Liver (tissue), 9 donors: ENCODE measurements around the gene AP1M2. TPM values are rescaled to one million over a fixed set of nuclear protein-coding genes. Genes with fewer than 3 reads are reported as not detected.

Source experiments
- DNase-seq: peaks from one replicate; pipeline ENCODE4 v3.0.0-alpha.2; 2017; ENCODE audit warnings: low spot score
- H3K27ac ChIP-seq, 2 donors: one replicate each; pipeline ENCODE4 v1.7.0; 2013; ENCODE audit warnings: inconsistent platforms in 2 of 2, low read length in 2 of 2, control low read depth in 1 of 2, low read depth in 1 of 2, mild to moderate bottlenecking in 1 of 2
- H3K27me3 ChIP-seq, 4 donors: one replicate each; pipeline versions ENCODE4 v1.6.1 to v1.7.0; 2013; ENCODE audit warnings: low read length in 3 of 4, inconsistent platforms in 1 of 4, mild to moderate bottlenecking in 1 of 4, moderate library complexity in 1 of 4; ENCODE audit not compliant: control insufficient read depth in 4 of 4, insufficient read depth in 4 of 4
- H3K36me3 ChIP-seq, 4 donors: one replicate each; pipeline versions ENCODE4 v1.6.1 to v1.7.0; 2013; ENCODE audit warnings: low read length in 3 of 4, mild to moderate bottlenecking in 3 of 4, low read depth in 1 of 4, moderate library complexity in 1 of 4; ENCODE audit not compliant: control insufficient read depth in 4 of 4, insufficient read depth in 3 of 4
- H3K4me1 ChIP-seq, 4 donors: one replicate each; pipeline versions ENCODE4 v1.6.1 to v1.7.0; 2013; ENCODE audit warnings: low read length in 3 of 4, mild to moderate bottlenecking in 3 of 4, moderate library complexity in 1 of 4; ENCODE audit not compliant: control insufficient read depth in 4 of 4, insufficient read depth in 4 of 4
- H3K4me3 ChIP-seq, 3 donors: one replicate each; pipeline versions ENCODE4 v1.6.1 to v1.7.0; 2013; ENCODE audit warnings: low read length in 3 of 3, control low read depth in 1 of 3, low read depth in 1 of 3, mild to moderate bottlenecking in 1 of 3
- H3K9ac ChIP-seq, 2 donors: one replicate each; pipeline ENCODE4 v1.7.0; 2013; ENCODE audit warnings: low read length in 2 of 2, mild to moderate bottlenecking in 2 of 2, moderate library complexity in 2 of 2, control low read depth in 1 of 2, low read depth in 1 of 2
- H3K9me3 ChIP-seq, 4 donors: one replicate each; pipeline versions ENCODE4 v1.6.1 to v1.7.0; 2013; ENCODE audit warnings: low read length in 3 of 4; ENCODE audit not compliant: control insufficient read depth in 4 of 4
- ATF3 ChIP-seq: IDR thresholded peaks from 2 replicates; pipeline ENCODE4 v1.6.1; 2016; ENCODE audit warnings: antibody characterized with exemption
- CTCF ChIP-seq: fragments of 150-350 bp; IDR thresholded peaks from 2 replicates; pipeline ENCODE4 v1.5.1; 2017; ENCODE audit warnings: improper control_type of control experiment, low read depth, low read length; ENCODE audit not compliant: missing input control
- EGR1 ChIP-seq, 2 donors: IDR thresholded peaks; 2 replicates each; pipeline ENCODE4 v1.6.1; 2016 to 2018; ENCODE audit warnings: antibody characterized with exemption in 2 of 2, low read depth in 2 of 2
- FOXA1 ChIP-seq: IDR thresholded peaks from 2 replicates; pipeline ENCODE4 v1.6.1; 2016; ENCODE audit warnings: antibody characterized with exemption
- FOXA2 ChIP-seq: IDR thresholded peaks from 2 replicates; pipeline ENCODE4 v1.6.1; 2016; ENCODE audit warnings: antibody characterized with exemption
- GABPA ChIP-seq, 2 donors: IDR thresholded peaks in 1 of 2; conservative IDR thresholded peaks in 1 of 2; 2 replicates each; pipeline ENCODE4 v1.6.1; 2016; ENCODE audit warnings: antibody characterized with exemption in 2 of 2, mild to moderate bottlenecking in 1 of 2, moderate library complexity in 1 of 2
- HNF4A ChIP-seq, 2 donors: conservative IDR thresholded peaks; 2 replicates each; pipeline ENCODE4 v1.6.1; 2016; ENCODE audit warnings: antibody characterized with exemption in 2 of 2, mild to moderate bottlenecking in 2 of 2
- HNF4G ChIP-seq: IDR thresholded peaks from 2 replicates; pipeline ENCODE4 v1.6.1; 2016; ENCODE audit warnings: antibody characterized with exemption
- JUND ChIP-seq, 2 donors: IDR thresholded peaks; 2 replicates each; pipeline ENCODE4 v1.6.1; 2016; ENCODE audit warnings: antibody characterized with exemption in 2 of 2
- MAX ChIP-seq: IDR thresholded peaks from 2 replicates; pipeline ENCODE4 v1.6.1; 2016; ENCODE audit warnings: antibody characterized with exemption
- NR2F2 ChIP-seq: IDR thresholded peaks from 2 replicates; pipeline ENCODE4 v1.6.1; 2016; ENCODE audit warnings: antibody characterized with exemption
- RAD21 ChIP-seq, 2 donors: IDR thresholded peaks; 2 replicates each; pipeline ENCODE4 v1.6.1; 2016; ENCODE audit warnings: antibody characterized with exemption in 2 of 2, mild to moderate bottlenecking in 2 of 2
- REST ChIP-seq: IDR thresholded peaks from 2 replicates; pipeline ENCODE4 v1.6.1; 2016; ENCODE audit warnings: antibody characterized with exemption, mild to moderate bottlenecking
- RXRA ChIP-seq, 2 donors: IDR thresholded peaks; 2 replicates each; pipeline ENCODE4 v1.6.1; 2017 to 2018; ENCODE audit warnings: antibody characterized with exemption in 2 of 2, mild to moderate bottlenecking in 1 of 2
- SP1 ChIP-seq: IDR thresholded peaks from 2 replicates; pipeline ENCODE4 v1.6.1; 2018; ENCODE audit warnings: antibody characterized with exemption, mild to moderate bottlenecking
- TAF1 ChIP-seq: conservative IDR thresholded peaks from 2 replicates; pipeline ENCODE4 v1.6.1; 2016; ENCODE audit warnings: antibody characterized with exemption, mild to moderate bottlenecking
- YY1 ChIP-seq: IDR thresholded peaks from 2 replicates; pipeline ENCODE4 v1.6.1; 2016; ENCODE audit warnings: antibody characterized with exemption, mild to moderate bottlenecking
- whole genome bisulfite sequencing: extraction: QIAGEN DNeasy Blood & Tissue Kit; methylation state at CpG from one replicate; pipeline ENCODE4 v1.1.7; 2013; 5-methylcytosine and 5-hydroxymethylcytosine counted together
- polyA plus RNA-seq, 2 donors: library from polyadenylated mRNA; stranded (reverse) in 1 of 2; unstranded in 1 of 2; fragments of 200-250 nt in 1 of 2; fragments of >200 nt in 1 of 2; fragmentation: Nextera tagmentation in 1 of 2; extraction: Ambion mirVana in 1 of 2; gene quantifications; one replicate each; pipeline versions ENCODE4 v1.2.1 to v1.2.3, GENCODE V29; 2013 to 2015
- total RNA-seq, 2 donors: library from RNA; depleted of rRNA; stranded (reverse); fragments of >200 nt; gene quantifications; one replicate each; pipeline ENCODE4 v1.2.3, GENCODE V29; 2014
- TF ChIP-seq, protein P1 (sequence below): IDR thresholded peaks from 2 replicates; pipeline ENCODE4 v1.6.1; 2016; ENCODE audit warnings: antibody characterized with exemption
- donor health status: healthy.
- donor health status: healthy.
- donor health status: healthy.
- donor health status: healthy.
- donor health status: healthy.

AP1M2 gene
- total RNA-seq: 1 to 10 TPM in 1 of 2 donors, under 1 TPM in 1; 0.42 to 1.3 TPM
- polyA plus RNA-seq: under 1 TPM; 0.57 to 0.83 TPM

DNA sequence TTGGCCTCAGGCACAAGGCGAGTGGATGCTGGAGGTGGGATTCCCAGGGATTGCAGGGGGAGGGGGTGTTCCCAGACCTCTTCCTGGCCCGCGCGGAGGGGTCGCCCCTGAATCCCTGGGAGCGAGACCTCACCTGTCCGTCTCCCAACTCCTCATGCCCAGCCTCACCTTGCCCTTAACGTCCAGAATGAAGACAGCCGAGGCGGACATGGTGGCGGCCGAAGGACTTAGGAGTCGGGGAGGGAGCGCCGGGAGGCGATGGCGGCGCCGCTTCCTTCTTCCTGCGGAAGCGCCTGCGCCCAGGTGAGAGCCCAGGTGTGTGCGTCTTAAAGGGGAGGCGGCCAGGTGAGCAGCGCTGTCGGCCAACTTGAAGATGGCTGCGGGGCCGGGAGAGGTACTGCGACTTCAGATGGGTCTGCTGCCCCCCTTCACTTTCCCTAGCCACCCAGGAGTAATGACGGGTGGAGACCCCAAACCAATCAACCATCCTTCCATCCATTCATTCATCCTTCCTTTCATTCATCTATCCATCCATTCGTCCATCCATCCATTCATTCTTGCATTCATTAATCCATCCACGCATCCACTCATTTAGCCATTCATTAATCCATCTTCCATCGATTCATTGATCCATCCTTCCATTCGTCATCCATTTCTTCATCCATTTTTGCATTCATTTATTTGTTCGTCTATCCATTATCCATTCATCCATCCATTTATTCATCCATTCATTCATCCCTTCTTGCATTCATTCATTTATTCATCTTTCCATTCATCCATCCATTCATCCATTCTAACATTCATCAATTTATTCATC lies at the start of gene AP1M2:
Gene AP1M2 (minus strand): TSS at position 291 of the 817 bp plus-strand sequence. CDS start 81 bp downstream, at position 210.
- H3K9ac ChIP-seq: no peak within 1 kb of the TSS
- TF ChIP-seq RAD21 (IDR thresholded peaks at IDR 0.05): no peak
- no peak for TF ChIP-seq EGR1 (IDR thresholded peaks at IDR 0.05; ENCODE audit: low read depth in 2 of 2)
- TF ChIP-seq SP1: no peak
- TF ChIP-seq YY1: no peak
- no peak for TF ChIP-seq RXRA (IDR thresholded peaks at IDR 0.05)
- TF ChIP-seq MAX: no peak
- TF ChIP-seq, protein P1, sequence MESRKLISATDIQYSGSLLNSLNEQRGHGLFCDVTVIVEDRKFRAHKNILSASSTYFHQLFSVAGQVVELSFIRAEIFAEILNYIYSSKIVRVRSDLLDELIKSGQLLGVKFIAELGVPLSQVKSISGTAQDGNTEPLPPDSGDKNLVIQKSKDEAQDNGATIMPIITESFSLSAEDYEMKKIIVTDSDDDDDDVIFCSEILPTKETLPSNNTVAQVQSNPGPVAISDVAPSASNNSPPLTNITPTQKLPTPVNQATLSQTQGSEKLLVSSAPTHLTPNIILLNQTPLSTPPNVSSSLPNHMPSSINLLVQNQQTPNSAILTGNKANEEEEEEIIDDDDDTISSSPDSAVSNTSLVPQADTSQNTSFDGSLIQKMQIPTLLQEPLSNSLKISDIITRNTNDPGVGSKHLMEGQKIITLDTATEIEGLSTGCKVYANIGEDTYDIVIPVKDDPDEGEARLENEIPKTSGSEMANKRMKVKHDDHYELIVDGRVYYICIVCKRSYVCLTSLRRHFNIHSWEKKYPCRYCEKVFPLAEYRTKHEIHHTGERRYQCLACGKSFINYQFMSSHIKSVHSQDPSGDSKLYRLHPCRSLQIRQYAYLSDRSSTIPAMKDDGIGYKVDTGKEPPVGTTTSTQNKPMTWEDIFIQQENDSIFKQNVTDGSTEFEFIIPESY: no peak
- TF ChIP-seq ATF3: no peak
- no peak for TF ChIP-seq JUND (IDR thresholded peaks at IDR 0.05)
- no peak for TF ChIP-seq GABPA (IDR thresholded peaks at IDR 0.05 in 1 of 2, conservative IDR thresholded peaks at IDR 0.05 in 1 of 2)
- no peak for TF ChIP-seq FOXA2
- TF ChIP-seq HNF4G: no peak
- no peak for TF ChIP-seq CTCF
- TF ChIP-seq REST: no peak
- TF ChIP-seq NR2F2: no peak
- no peak for TF ChIP-seq HNF4A (conservative IDR thresholded peaks at IDR 0.05)
- no peak for TF ChIP-seq FOXA1
- no peak for TF ChIP-seq TAF1
- peaks cover 0 to 4% (median 2%) of the 10 kb centered on the region in 4 donors for H3K27me3 ChIP-seq
- WGBS: 18% methylated on average over 35 of the region's 35 CpGs
- H3K4me3 ChIP-seq: no peak within 1 kb of the TSS
- no peaks in the 10 kb centered on the region for H3K36me3 ChIP-seq
- H3K27ac ChIP-seq: no peak within 1 kb of the TSS
- DNase-seq: no peak
- no peaks in the 10 kb centered on the region for H3K9me3 ChIP-seq
- no peaks in the 10 kb centered on the region for H3K4me1 ChIP-seq
